Jurkat, Clone E6-1 (cell line): ENCODE data around the gene MCF2L.
"Not testable (repeated sequence)": the region's sequence is repeated elsewhere in the genome, so short reads cannot be mapped to it uniquely, and the experiment has no call there.

Experiments used
- DNase-seq: peaks from one replicate; pipeline ENCODE4 v3.0.0-alpha.2; 2011; ENCODE audit warnings: low read depth, low spot score
- H3K4me3 ChIP-seq: 2 replicates; pipeline ENCODE4 v1.5.1; 2011; ENCODE audit warnings: mild to moderate bottlenecking, low read length, control low read depth, moderate library complexity

Gene MCF2L

DNA sequence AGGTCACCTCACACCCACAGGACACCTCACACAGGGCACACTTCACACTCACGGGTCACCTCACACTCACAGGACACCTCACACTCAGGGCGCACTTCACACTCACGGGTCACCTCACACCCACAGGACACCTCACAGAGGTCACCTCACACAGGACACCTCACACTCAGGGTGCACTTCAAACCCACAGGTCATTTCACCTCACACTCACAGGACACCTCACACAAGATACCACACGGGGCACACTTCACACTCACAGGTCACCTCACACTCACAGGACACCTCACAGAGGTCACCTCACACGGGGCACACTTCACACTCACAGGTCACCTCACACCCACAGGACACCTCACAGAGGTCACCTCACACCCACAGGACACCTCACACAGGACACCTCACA lies 142.8 kb downstream of the MCF2L start:
- not testable (repeated sequence) for DNase-seq

DNA sequence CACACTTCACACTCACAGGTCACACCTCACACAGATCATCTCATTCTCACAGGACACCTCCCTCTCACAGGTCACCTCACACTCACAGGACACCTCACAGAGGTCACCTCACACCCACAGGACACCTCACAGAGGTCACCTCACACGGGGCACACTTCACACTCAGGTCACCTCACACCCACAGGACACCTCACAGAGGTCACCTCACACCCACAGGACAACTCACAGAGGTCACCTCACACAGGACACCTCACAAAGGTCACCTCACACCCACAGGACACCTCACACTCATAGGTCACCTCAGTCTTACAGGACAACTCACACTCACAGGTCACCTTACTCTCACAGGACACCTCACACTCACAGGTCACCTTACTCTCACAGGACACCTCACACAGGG lies 143.5 kb downstream of the MCF2L start:
- not testable (repeated sequence) for H3K4me3 ChIP-seq, DNase-seq

More for the DNA sequence above, 142.8 kb downstream of the MCF2L start:
- H3K4me3 ChIP-seq: not testable (repeated sequence)

DNA sequence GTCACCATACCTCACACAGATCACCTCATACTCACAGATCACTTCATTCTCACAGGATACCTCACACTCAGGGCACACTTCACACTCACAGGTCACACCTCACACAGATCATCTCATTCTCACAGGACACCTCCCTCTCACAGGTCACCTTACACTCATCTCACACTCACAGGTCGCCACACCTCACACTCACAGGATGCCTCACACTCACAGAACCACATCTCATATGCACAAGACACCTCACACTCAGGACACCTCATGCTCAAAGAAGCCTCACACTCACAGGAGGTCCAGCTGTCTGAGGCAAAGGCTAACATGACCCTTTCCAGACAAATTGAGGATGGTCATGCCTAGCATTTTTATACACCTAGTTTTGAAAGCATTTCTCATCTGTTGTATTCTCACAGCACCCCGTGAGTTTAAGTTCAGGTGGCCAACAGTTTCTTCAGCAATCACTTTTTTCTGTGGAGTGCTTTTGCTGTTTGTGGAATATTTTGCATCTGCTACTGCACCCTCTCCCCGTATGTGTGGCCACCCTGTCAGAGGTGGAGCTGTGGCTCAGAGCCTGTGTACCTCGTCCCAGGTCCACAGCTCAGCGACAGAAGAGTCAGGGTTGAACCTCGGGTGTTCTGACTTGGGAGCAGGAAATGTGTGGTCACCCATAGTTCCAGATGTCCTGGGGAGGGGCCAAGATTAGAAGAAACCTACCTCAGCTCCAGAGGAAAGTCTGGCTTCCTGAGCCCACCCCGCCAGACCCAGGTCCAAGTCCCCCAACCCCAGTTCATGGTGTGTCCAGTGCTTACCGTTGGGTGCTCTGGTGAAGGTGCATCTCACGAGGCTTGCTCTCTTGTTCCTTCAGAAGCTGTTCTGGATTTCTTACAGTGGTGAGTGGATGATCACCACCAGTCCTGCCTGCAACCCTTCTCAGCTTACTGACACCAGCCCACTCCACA lies 144.2 kb downstream of the MCF2L start:
- DNase-seq: no peak
- no peak overlapping the region for H3K4me3 ChIP-seq

DNA sequence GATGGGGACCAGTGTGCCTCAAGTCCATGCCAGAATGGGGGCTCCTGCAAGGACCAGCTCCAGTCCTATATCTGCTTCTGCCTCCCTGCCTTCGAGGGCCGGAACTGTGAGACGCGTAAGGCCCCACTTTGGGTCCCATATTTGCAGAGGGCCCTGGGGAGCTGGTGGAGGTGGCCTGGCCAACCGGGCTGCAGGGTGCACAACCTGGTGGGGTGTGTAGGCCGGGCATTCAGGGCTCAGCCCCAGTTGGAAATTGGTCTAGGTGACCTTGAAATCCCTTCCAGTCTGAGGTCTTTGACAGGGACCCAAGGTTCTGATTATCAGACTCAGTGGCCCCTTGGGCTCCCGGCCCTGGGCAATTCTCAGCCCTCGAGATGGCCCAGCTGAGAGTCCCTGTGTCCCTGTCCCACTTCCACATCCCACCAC lies 144.8 kb downstream of the MCF2L start:
- DNase-seq: no peak
- H3K4me3 ChIP-seq: no peak overlapping the region

DNA sequence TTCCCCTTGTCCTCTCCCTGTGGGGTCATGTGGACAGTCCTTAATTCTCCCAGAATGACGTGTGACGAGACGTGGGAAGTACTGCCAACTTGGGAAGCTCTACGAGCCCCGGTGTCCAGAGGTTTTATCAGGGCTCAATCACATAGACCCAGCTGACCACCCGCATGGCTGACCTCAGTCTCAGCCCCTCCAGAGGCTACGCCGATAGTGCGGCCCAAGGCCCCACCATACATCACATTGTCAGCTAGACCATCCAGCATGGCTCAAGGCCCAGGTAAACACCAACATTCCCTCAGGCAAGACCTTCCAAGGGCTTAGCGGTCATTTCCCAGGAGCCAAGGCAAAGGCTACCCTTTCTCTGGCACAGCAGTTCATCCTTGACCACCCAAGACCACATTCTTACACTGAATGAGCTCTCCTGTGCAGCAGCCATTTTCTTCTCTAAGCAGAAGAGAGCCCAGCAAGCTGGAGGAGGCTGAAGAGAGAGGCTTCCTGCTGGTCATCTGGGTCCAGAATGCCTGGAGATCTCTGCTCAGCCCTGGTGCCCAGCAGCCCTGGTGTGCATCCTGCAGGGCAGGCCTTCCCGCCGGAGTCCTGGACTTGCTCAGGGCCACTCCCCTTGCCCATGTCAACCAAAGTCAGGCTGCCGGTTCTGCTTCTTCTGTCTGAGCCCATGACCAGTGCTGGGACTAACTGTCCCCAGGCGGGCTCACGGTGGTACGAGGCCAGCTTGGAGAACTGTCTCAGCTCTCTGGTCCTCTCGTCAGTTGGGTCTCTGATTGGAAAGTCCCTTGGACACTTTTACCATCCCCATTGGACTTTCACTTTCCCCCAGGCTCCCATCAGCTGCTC lies 145.7 kb downstream of the MCF2L start:
- DNase-seq: no peak
- H3K4me3 ChIP-seq: no peak overlapping the region

DNA sequence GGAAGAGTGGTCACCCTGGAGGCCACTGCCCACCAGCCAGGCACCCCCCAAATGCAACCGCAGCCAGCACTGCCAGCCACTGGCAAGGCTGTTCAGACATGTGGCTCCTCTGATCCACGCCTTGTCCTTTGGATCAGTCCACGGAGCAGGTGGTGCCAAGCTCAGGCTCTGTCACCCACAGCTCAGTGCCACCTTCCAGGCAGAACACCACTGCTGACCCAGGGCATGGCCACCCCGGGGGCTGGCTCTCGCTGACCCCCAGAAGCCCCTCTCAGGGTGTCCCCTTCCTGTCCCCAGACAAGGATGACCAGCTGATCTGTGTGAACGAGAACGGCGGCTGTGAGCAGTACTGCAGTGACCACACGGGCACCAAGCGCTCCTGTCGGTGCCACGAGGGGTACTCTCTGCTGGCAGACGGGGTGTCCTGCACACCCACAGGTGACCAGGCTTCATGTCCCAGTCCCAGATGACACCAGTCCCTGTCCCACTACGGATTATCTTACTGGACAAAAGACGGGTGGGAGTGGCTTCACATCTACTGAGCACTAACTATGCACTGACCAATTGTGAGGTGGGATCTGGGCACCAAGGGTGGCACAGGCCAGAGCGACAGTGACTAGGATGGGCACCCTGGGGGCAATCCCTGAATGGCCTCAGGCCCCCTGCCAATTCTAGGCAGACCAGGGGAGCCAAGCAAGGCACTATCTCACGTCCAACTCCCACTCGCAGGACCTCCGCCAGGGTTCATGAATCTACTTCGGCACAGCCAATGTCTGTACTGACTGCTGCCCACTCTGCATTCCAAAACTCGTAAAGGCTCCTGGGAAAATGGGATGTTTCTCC lies 146.6 kb downstream of the MCF2L start:
- H3K4me3 ChIP-seq: no peak overlapping the region
- DNase-seq: no peak

DNA sequence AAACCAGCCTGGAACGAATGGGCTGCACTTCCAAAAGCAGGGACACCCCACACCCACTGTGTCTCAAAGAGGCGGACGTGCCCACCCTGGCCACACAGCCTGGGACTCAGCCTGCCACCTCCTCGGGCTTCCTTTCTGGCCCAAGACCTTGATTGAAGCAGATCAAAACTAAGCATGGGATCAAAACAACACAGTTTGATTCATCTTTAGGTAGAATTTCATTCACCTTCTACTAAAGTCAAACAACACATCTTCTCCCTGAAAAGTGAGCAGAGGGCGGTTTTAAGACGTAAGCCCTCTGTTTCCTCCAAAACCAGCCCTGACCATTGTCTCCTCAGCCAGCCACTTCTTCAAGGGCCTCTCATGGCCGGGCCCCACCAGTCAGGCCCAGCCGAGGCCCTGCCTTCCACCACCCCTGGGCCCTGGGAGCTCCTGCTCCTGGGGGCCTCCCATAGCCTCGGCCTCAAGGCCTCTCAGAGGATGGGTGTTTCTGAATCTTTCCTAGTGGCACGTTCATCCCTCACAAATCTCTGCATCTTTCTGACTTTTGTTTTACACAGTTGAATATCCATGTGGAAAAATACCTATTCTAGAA lies 147.3 kb downstream of the MCF2L start:
- no peak overlapping the region for H3K4me3 ChIP-seq
- no peak for DNase-seq

DNA sequence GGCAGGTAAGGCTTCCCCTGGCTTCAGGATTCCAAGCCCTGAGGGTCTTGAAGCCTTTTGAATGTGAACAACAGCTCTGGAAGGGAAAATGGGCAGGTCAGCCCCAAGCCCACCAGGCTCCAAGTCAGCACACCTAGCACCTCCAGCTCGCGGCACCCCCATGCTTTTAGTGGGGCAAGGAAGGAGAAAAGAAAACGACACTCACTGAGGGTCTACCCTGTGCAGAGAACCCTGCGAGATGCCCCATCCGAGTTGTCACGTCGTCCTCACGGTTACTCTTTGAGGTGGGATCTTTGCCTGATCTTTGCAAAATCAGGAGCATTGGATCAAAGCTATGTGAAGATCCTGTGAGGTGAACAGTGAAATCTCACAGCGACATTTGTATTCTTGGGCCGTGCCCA lies 147.9 kb downstream of the MCF2L start:
- H3K4me3 ChIP-seq: no peak overlapping the region
- DNase-seq: no peak

DNA sequence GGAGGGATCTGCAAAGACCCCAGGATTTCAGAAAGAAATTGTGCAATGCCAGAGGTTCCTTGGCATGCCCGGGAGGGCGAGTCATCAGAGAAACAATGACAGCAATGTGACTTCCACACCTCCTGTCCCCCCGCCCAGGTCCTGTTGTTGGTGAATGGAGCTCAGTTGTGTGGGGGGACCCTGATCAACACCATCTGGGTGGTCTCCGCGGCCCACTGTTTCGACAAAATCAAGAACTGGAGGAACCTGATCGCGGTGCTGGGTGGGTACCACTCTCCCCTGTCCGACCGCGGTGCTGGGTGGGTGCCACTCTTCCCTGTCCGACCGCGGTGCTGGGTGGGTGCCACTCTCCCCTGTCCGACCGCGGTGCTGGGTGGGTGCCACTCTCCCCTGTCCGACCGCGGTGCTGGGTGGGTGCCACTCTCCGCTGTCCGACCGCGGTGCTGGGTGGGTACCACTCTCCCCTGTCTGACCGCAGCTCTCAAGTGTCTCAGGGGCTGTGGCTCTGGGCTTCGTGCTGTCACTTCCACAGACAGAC lies 148.4 kb downstream of the MCF2L start:
- H3K4me3 ChIP-seq: no peak overlapping the region
- no peak for DNase-seq

DNA sequence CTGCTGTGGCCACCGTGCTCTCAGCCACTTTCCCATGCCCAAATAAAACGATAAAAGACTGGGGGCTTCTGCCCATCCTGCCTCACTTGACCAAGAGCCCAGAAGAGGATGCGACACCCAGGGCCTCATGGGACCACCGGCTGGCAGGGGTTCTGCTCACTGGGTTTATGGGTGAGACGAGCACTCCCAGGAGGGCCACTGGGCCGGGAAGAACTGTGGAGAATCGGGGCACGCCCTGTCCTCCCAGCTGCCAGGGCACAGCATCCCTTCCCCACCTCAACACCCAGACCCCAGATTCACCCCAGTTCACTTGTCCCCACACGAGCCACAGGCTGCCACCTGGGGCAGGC lies 148.9 kb downstream of the MCF2L start:
- H3K4me3 ChIP-seq: no peak overlapping the region
- DNase-seq: no peak

DNA sequence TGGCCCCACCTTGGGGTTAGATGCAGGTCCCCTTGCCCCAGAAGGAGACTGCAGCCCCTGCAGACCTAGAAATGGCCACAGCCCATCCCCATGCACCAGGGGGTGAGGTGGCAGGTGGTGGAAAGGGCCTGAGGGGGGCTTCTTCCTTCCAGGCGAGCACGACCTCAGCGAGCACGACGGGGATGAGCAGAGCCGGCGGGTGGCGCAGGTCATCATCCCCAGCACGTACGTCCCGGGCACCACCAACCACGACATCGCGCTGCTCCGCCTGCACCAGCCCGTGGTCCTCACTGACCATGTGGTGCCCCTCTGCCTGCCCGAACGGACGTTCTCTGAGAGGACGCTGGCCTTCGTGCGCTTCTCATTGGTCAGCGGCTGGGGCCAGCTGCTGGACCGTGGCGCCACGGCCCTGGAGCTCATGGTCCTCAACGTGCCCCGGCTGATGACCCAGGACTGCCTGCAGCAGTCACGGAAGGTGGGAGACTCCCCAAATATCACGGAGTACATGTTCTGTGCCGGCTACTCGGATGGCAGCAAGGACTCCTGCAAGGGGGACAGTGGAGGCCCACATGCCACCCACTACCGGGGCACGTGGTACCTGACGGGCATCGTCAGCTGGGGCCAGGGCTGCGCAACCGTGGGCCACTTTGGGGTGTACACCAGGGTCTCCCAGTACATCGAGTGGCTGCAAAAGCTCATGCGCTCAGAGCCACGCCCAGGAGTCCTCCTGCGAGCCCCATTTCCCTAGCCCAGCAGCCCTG lies 149.4 kb downstream of the MCF2L start:
- no peak for DNase-seq
- no peak overlapping the region for H3K4me3 ChIP-seq

DNA sequence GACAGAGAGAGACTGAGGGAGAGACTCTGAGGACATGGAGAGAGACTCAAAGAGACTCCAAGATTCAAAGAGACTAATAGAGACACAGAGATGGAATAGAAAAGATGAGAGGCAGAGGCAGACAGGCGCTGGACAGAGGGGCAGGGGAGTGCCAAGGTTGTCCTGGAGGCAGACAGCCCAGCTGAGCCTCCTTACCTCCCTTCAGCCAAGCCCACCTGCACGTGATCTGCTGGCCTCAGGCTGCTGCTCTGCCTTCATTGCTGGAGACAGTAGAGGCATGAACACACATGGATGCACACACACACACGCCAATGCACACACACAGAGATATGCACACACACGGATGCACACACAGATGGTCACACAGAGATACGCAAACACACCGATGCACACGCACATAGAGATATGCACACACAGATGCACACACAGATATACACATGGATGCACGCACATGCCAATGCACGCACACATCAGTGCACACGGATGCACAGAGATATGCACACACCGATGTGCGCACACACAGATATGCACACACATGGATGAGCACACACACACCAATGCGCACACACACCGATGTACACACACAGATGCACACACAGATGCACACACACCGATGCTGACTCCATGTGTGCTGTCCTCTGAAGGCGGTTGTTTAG lies 150.3 kb downstream of the MCF2L start:
- no peak for DNase-seq
- no peak overlapping the region for H3K4me3 ChIP-seq

DNA sequence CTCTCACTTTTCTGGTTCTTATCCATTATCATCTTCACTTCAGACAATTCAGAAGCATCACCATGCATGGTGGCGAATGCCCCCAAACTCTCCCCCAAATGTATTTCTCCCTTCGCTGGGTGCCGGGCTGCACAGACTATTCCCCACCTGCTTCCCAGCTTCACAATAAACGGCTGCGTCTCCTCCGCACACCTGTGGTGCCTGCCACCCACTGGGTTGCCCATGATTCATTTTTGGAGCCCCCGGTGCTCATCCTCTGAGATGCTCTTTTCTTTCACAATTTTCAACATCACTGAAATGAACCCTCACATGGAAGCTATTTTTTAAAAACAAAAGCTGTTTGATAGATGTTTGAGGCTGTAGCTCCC lies 150.8 kb downstream of the MCF2L start:
- H3K4me3 ChIP-seq: no peak overlapping the region
- no peak for DNase-seq

DNA sequence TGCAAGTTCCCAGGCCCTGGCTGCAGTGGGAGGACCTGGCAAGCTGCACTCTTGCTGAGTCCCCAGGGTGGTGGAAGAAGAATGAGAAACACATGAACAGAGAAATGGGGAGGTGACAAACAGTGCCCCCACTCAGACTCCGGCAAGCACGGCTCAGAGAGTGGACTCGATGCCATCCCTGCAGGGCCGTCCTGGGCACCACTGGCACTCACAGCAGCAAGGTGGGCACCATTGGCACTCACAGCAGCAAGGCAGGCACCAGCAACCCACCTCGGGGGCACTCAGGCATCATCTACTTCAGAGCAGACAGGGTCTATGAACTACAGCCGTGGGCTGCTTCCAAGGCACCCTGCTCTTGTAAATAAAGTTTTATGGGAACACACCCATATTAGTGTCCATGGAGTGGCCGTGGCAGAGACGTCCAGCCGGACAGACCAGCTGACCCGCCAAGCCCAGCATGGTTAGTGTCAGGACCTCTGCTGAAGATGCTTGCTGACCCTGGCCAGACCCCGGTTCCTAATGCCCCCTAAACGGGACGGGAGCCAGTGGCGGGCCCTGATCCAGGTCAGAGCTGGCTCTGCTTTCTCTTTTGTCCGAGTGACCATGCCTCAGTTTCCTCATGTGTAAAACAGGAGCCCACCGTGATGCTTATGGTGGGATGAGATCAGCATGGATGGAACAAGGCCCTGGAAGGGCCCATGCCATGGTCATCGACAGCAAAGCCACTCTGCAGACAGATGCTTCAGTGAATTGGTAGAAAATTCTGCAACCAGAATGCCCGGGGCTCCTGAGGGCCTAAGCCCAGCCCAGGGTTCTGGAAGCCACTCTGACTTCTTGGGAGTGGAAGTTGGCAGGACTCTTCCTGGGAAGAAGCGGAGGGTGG lies 151.5 kb downstream of the MCF2L start:
- DNase-seq: no peak
- H3K4me3 ChIP-seq: no peak overlapping the region

DNA sequence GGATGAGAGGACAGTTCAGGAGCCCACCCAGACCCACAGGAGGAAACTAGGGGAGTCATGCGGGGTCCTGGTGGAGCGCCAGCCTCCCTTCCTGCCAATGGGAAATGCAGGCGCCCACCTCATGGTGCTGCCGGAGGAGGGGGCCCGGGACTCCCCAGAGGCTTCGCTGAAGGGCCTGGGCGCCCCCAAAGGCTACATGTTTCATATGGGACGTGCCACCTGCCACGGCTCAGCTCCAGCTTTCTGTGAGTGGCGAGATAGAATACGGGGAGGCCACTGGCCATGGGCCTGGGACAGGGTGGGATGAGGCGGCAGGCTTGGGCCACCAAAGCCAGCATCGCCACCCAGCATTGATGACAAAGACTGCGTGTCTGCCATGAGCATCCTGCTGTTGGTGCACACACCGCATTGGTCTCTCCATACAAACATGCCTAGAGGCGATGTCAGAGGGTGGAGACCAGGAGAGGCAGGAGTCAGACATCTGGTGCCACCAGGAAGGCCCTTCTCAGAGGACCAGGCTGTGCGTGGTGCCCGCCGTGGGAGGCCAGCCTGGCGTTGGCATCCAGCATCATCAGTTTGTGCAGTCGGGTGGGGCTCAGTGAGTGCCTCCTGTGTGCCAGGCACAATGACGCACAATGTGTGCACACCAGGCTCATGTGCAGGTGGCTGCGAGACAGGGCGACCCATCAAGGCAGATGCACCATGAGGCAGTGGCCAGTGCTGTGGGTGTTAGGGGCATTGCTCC lies 152.3 kb downstream of the MCF2L start:
- H3K4me3 ChIP-seq: no peak overlapping the region
- no peak for DNase-seq

DNA sequence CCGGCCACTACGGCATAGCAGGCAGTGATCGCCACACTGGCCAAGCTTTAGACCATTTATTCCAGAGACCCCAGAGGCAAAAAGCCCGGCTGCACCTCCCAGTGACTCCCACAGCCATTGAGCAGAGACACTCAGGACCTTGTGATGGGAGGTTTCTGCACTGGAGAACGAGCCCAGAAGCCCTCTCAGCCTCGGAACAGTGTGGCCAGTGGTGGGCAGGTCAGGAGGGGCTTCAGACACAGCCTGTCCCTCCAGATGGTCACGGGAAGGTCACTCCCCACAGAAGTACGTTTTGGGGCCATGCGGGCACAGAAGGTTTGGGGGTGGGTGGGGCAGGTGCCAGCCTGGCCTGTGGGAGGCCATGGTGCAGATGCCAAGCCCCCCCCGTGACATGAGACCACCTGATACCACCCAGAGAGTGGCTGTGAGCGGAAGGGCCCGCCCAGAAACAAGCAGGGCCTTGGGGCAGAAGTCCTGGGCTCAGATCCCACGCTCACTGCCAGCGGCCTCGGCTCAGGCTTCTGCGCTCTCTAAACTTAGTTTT lies 153.0 kb downstream of the MCF2L start:
- no peak for DNase-seq
- no peak overlapping the region for H3K4me3 ChIP-seq
